OCI-LY1 (cell line): ENCODE data around the gene TEKT2.

Experiments
- H2AFZ ChIP-seq: fragments of 200-600 bp; sonication (generic), shearing (Covaris generic); 2 replicates; pipeline ENCODE4 v1.6.0; 2014; ENCODE audit warnings: antibody characterized with exemption, mild to moderate bottlenecking, low read length
- H3F3A ChIP-seq: fragments of 200-600 bp; sonication (generic), shearing (Covaris generic); 2 replicates; pipeline ENCODE4 v1.6.0; 2014; ENCODE audit warnings: mild to moderate bottlenecking, antibody characterized with exemption, low read length, moderate library complexity; ENCODE audit not compliant: insufficient read depth
- H3K27ac ChIP-seq: fragments of 200-600 bp; sonication (generic); 2 replicates; pipeline ENCODE4 v1.5.1; 2014; ENCODE audit warnings: low read length, mixed run types, mild to moderate bottlenecking, low read depth; ENCODE audit not compliant: poor library complexity, severe bottlenecking
- H3K27me3 ChIP-seq: fragments of 200-600 bp; sonication (generic); 2 replicates; pipeline ENCODE4 v1.6.0; 2014; ENCODE audit warnings: antibody characterized with exemption, mild to moderate bottlenecking, low read length, moderate library complexity; ENCODE audit not compliant: insufficient read depth
- H3K36me3 ChIP-seq: fragments of 200-600 bp; sonication (generic); 2 replicates; pipeline ENCODE4 v1.6.1; 2014; ENCODE audit warnings: mild to moderate bottlenecking, antibody characterized with exemption, low read length, moderate library complexity, mixed read lengths; ENCODE audit not compliant: insufficient read depth
- H3K4me1 ChIP-seq: fragments of 200-600 bp; sonication (generic); 2 replicates; pipeline ENCODE4 v1.5.1; 2014; ENCODE audit warnings: mild to moderate bottlenecking, low read length, moderate library complexity; ENCODE audit not compliant: insufficient read depth, severe bottlenecking
- H3K4me2 ChIP-seq: fragments of 200-600 bp; sonication (generic), shearing (Covaris generic); 2 replicates; pipeline ENCODE4 v1.6.1; 2014; ENCODE audit warnings: low read length
- H3K4me3 ChIP-seq: fragments of 200-600 bp; sonication (generic); 2 replicates; pipeline ENCODE4 v1.5.1; 2014; ENCODE audit warnings: low read length, low read depth, mild to moderate bottlenecking, mixed read lengths; ENCODE audit not compliant: poor library complexity, severe bottlenecking
- H3K79me2 ChIP-seq: fragments of 200-600 bp; shearing (Covaris generic); 2 replicates; pipeline ENCODE4 v1.6.1; 2016; ENCODE audit warnings: mixed run types, low read length, mixed read lengths; ENCODE audit not compliant: insufficient read depth
- H3K9ac ChIP-seq: fragments of 200-600 bp; sonication (generic), shearing (Covaris generic); 2 replicates; pipeline ENCODE4 v1.6.1; 2014; ENCODE audit warnings: mild to moderate bottlenecking, low read length, mixed read lengths
- H3K9me2 ChIP-seq: fragments of 200-600 bp; sonication (generic), shearing (Covaris generic); 2 replicates; pipeline ENCODE4 v1.6.1; 2014; ENCODE audit warnings: low read depth, mild to moderate bottlenecking, low read length, mixed read lengths
- H3K9me3 ChIP-seq: fragments of 200-600 bp; shearing (Covaris generic); 2 replicates; pipeline ENCODE4 v1.6.1; 2014; ENCODE audit warnings: low read length, mixed read lengths
- H4K20me1 ChIP-seq: fragments of 200-600 bp; sonication (generic), shearing (Covaris generic); 2 replicates; pipeline ENCODE4 v1.6.0; 2016; ENCODE audit warnings: mild to moderate bottlenecking, low read length; ENCODE audit not compliant: insufficient read depth
- EZH2 ChIP-seq: fragments of 200-600 bp; sonication (generic), shearing (Covaris generic); IDR thresholded peaks from 2 replicates; pipeline ENCODE4 v1.8.0; 2017; ENCODE audit warnings: borderline replicate concordance, mixed run types, mild to moderate bottlenecking, antibody characterized with exemption, low read length, moderate library complexity, mixed read lengths
- TF ChIP-seq, protein P1 (sequence below): fragments of 200-600 bp; sonication (generic), shearing (Covaris generic); IDR thresholded peaks from 2 replicates; pipeline ENCODE4 v1.5.1; 2017; ENCODE audit warnings: mild to moderate bottlenecking, antibody characterized with exemption, low read length, moderate library complexity, mixed read lengths

Gene TEKT2

DNA sequence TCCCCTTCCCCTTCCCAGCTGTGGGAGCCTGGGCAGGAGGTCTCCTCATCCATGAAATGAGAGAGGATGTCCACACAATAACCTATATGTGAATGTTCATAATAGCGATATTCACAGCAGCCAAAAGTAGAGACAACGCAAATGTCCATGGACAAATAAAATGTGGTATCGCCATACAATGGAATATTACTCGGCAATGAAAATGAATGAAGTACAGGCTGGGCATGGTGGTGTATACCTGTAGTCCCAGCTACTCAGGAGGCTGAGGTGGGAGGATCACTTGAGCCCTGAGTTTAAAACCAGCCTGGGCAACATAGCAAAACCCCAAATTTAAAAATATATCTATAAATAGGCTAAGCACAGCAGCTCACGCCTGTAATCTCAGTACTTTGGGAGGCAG is 17.7 kb downstream of the TEKT2 start:
- Histone ChIP-seq H3K4me2 (no peak overlapping the region), H3K4me1 (peaks cover 9% of the 10 kb centered on the region), H3K36me3 (no peaks in the 10 kb centered on the region), H3K27ac (no peak overlapping the region), H3K9me3 (no peaks in the 10 kb centered on the region), H3K9ac (no peak overlapping the region), H4K20me1 (no peaks in the 10 kb centered on the region), H3F3A (no peaks in the 10 kb centered on the region), H3K4me3 (no peak overlapping the region), H3K9me2 (no peaks in the 10 kb centered on the region), H3K27me3 (no peaks in the 10 kb centered on the region), H3K79me2 (no peaks in the 10 kb centered on the region), H2AFZ (no peak overlapping the region)
- TF ChIP-seq, protein P1, sequence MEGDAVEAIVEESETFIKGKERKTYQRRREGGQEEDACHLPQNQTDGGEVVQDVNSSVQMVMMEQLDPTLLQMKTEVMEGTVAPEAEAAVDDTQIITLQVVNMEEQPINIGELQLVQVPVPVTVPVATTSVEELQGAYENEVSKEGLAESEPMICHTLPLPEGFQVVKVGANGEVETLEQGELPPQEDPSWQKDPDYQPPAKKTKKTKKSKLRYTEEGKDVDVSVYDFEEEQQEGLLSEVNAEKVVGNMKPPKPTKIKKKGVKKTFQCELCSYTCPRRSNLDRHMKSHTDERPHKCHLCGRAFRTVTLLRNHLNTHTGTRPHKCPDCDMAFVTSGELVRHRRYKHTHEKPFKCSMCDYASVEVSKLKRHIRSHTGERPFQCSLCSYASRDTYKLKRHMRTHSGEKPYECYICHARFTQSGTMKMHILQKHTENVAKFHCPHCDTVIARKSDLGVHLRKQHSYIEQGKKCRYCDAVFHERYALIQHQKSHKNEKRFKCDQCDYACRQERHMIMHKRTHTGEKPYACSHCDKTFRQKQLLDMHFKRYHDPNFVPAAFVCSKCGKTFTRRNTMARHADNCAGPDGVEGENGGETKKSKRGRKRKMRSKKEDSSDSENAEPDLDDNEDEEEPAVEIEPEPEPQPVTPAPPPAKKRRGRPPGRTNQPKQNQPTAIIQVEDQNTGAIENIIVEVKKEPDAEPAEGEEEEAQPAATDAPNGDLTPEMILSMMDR: no peak
- no peak for TF ChIP-seq EZH2

- Histone ChIP-seq H3K9me3 (no peaks in the 10 kb centered on the region), H3F3A (no peaks in the 10 kb centered on the region), H4K20me1 (no peaks in the 10 kb centered on the region), H3K9me2 (no peaks in the 10 kb centered on the region), H3K27me3 (no peaks in the 10 kb centered on the region), H3K4me1 (no peaks in the 10 kb centered on the region), H3K9ac (no peak overlapping the region), H3K27ac (no peak overlapping the region), H3K36me3 (no peaks in the 10 kb centered on the region), H2AFZ (no peak overlapping the region), H3K4me2 (no peak overlapping the region), H3K4me3 (no peak overlapping the region), H3K79me2 (no peaks in the 10 kb centered on the region)
- TF ChIP-seq EZH2: no peak
- TF ChIP-seq, protein P1: no peak
These were observed 22.4 kb downstream of the TEKT2 start for GRCh38 chr1:36106269-36106668.

DNA sequence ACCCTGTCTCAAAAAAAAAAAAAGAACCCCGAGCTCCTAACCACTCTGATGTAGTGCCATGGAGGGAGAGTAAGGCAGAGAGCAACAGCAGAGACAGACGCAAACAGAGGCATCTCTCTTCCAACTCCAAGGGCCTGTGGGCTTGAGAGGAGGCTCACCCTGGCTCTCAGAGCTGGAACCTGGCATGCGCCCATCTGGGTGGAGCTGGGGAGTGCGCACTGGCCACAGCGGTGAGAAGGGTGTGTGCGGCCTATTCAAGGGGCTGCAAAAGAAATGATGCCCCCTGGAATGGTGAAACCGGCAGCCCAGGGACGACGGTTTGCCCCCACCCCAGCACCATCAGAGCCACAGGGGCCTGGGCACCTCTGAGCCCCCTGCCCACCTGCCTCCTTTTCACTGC is 23.5 kb downstream of the TEKT2 start:
- Histone ChIP-seq H2AFZ (no peak overlapping the region), H3K9me3 (no peaks in the 10 kb centered on the region), H3K79me2 (no peaks in the 10 kb centered on the region), H3K9me2 (no peaks in the 10 kb centered on the region), H3K36me3 (no peaks in the 10 kb centered on the region), H3K27me3 (no peaks in the 10 kb centered on the region), H3K27ac (no peak overlapping the region), H3K4me2 (no peak overlapping the region), H3F3A (no peaks in the 10 kb centered on the region), H3K4me1 (no peaks in the 10 kb centered on the region), H4K20me1 (no peaks in the 10 kb centered on the region), H3K9ac (no peak overlapping the region), H3K4me3 (no peak overlapping the region)
- TF ChIP-seq, protein P1: no peak
